BLaER1 treated with 17β-estradiol and CSF1 and Interleukin-3, amounts not matched to agents 10 nM and 100 nM (cell line): ENCODE data around the gene PARL.

Experiments used
- H3K27ac ChIP-seq, 11 experiments: shearing (Covaris generic); formaldehyde crosslinking; 2 replicates each; pipeline ENCODE4 v1.8.1; 2022
- H3K27me3 ChIP-seq, 11 experiments: shearing (Covaris generic); formaldehyde crosslinking; 2 replicates each; pipeline ENCODE4 v1.8.1; 2022
- H3K36me3 ChIP-seq, 11 experiments: shearing (Covaris generic); formaldehyde crosslinking; 2 replicates each; pipeline ENCODE4 v1.8.1; 2022
- H3K4me1 ChIP-seq, 10 experiments: shearing (Covaris generic); formaldehyde crosslinking; 2 replicates each; pipeline ENCODE4 v1.8.1; 2022
- H3K4me2 ChIP-seq, 11 experiments: shearing (Covaris generic); formaldehyde crosslinking; 2 replicates each; pipeline ENCODE4 v1.8.1; 2022
- H3K4me3 ChIP-seq, 10 experiments: shearing (Covaris generic); formaldehyde crosslinking; 2 replicates each; pipeline ENCODE4 v1.8.1; 2022
- H3K9ac ChIP-seq, 11 experiments: shearing (Covaris generic); formaldehyde crosslinking; 2 replicates each; pipeline ENCODE4 v1.8.1; 2022
- H3K9me3 ChIP-seq, 11 experiments: shearing (Covaris generic); formaldehyde crosslinking; replicated peaks in 1 of 11; 2 replicates each; pipeline ENCODE4 v1.8.1; 2022
- H4K20me1 ChIP-seq, 11 experiments: shearing (Covaris generic); formaldehyde crosslinking; 2 replicates each; pipeline ENCODE4 v1.8.1; 2022
- Cebpa-rat ChIP-seq, 11 experiments: shearing (Covaris generic); IDR thresholded peaks; 2 replicates each; pipeline ENCODE4 v1.8.1; 2022

The PARL gene

GRCh38 chr3:183907911-183908331 is 23.2 kb upstream of the PARL start:
- no peaks in the 10 kb centered on the region for H4K20me1 ChIP-seq
- no peak for TF ChIP-seq Cebpa-rat (IDR thresholded peaks at IDR 0.05)
- no peaks in the 10 kb centered on the region for H3K36me3 ChIP-seq
- H3K27me3 ChIP-seq, result no peaks in the 10 kb centered on the region
- no peaks in the 10 kb centered on the region for H3K9me3 ChIP-seq
- H3K4me2 ChIP-seq, result no peak overlapping the region
- no peak overlapping the region for H3K9ac ChIP-seq
- H3K4me3 ChIP-seq, result no peak overlapping the region
- H3K4me1 ChIP-seq, result no peaks in the 10 kb centered on the region
- no peak overlapping the region for H3K27ac ChIP-seq

- TF ChIP-seq Cebpa-rat (IDR thresholded peaks at IDR 0.05), result no peak
- Histone ChIP-seq H3K9me3 (no peaks in the 10 kb centered on the region), H3K27me3 (no peaks in the 10 kb centered on the region), H3K9ac (no peak overlapping the region), H3K27ac (no peak overlapping the region), H3K4me3 (no peak overlapping the region), H4K20me1 (no peaks in the 10 kb centered on the region), H3K4me1 (no peaks in the 10 kb centered on the region), H3K36me3 (no peaks in the 10 kb centered on the region), H3K4me2 (no peak overlapping the region)
Observed at GRCh38 chr3:183907176-183907575, 22.5 kb upstream of the PARL start.

- no peak for TF ChIP-seq Cebpa-rat (IDR thresholded peaks at IDR 0.05)
- Histone ChIP-seq H3K27me3 (no peaks in the 10 kb centered on the region), H3K27ac (no peak overlapping the region), H3K4me1 (no peaks in the 10 kb centered on the region), H3K9me3 (no peaks in the 10 kb centered on the region), H3K4me2 (no peak overlapping the region), H3K9ac (no peak overlapping the region), H4K20me1 (no peaks in the 10 kb centered on the region), H3K4me3 (no peak overlapping the region), H3K36me3 (no peaks in the 10 kb centered on the region)
Observed at GRCh38 chr3:183906234-183906921, 21.7 kb upstream of the PARL start.

GRCh38 chr3:183904833-183905780 is 20.4 kb upstream of the PARL start:
- Histone ChIP-seq H3K9ac (no peak overlapping the region), H3K27ac (no peak overlapping the region), H3K4me3 (no peak overlapping the region), H3K4me2 (no peak overlapping the region), H3K36me3 (no peaks in the 10 kb centered on the region), H3K27me3 (no peaks in the 10 kb centered on the region), H4K20me1 (no peaks in the 10 kb centered on the region), H3K4me1 (no peaks in the 10 kb centered on the region), H3K9me3 (peaks cover 0 to 9% (median 6%) of the 10 kb centered on the region in 11 experiments; a peak in 18 of 22 replicates)
- TF ChIP-seq Cebpa-rat (IDR thresholded peaks at IDR 0.05), result no peak

GRCh38 chr3:183898028-183898431 is 13.3 kb upstream of the PARL start:
- Histone ChIP-seq H3K36me3 (no peaks in the 10 kb centered on the region), H3K27ac (no peak overlapping the region), H3K4me2 (no peak overlapping the region)

GRCh38 chr3:183897606-183898005 is 12.9 kb upstream of the PARL start:
- H3K27me3 ChIP-seq, result no peaks in the 10 kb centered on the region
- no peaks in the 10 kb centered on the region for H4K20me1 ChIP-seq
- TF ChIP-seq Cebpa-rat (IDR thresholded peaks at IDR 0.05), result no peak
- no peaks in the 10 kb centered on the region for H3K36me3 ChIP-seq
- no peak overlapping the region for H3K27ac ChIP-seq
- peaks cover 0 to 19% (median 0%) of the 10 kb centered on the region in 10 experiments; a peak in 10 of 20 replicates for H3K4me1 ChIP-seq
- H3K4me3 ChIP-seq, result no peak overlapping the region
- H3K4me2 ChIP-seq, result no peak overlapping the region
- no peak overlapping the region for H3K9ac ChIP-seq
- peaks cover 0 to 14% (median 12%) of the 10 kb centered on the region in 11 experiments; a peak in 18 of 22 replicates for H3K9me3 ChIP-seq

More at GRCh38 chr3:183898028-183898431, 13.3 kb upstream of the PARL start:
- H3K9ac ChIP-seq, result no peak overlapping the region
- H3K4me3 ChIP-seq, result no peak overlapping the region
- H3K9me3 ChIP-seq, result peaks cover 0 to 14% (median 12%) of the 10 kb centered on the region in 11 experiments; a peak in 18 of 22 replicates
- no peaks in the 10 kb centered on the region for H3K27me3 ChIP-seq
- H4K20me1 ChIP-seq, result no peaks in the 10 kb centered on the region
- no peak for TF ChIP-seq Cebpa-rat (IDR thresholded peaks at IDR 0.05)
- peaks cover 0 to 19% (median 0%) of the 10 kb centered on the region in 10 experiments; a peak in 10 of 20 replicates for H3K4me1 ChIP-seq

- Histone ChIP-seq H3K9me3 (peaks cover 0 to 14% (median 12%) of the 10 kb centered on the region in 11 experiments; a peak in 18 of 22 replicates), H3K4me2 (peak overlapping the region in 4 of 11 experiments; percentile 28 to 52 (median 45); a peak in 6 of 22 replicates)
- TF ChIP-seq Cebpa-rat (IDR thresholded peaks at IDR 0.05), result no peak
Observed at GRCh38 chr3:183896610-183897009, 11.9 kb upstream of the PARL start.

GRCh38 chr3:183896184-183896583 is 11.5 kb upstream of the PARL start:
- Histone ChIP-seq H3K4me1 (peaks cover 0 to 19% (median under 1%) of the 10 kb centered on the region in 10 experiments; a peak in 12 of 20 replicates), H3K9ac (peak overlapping the region in 2 of 11 experiments; percentile 16 to 33; a peak in 2 of 22 replicates), H3K9me3 (peaks cover 0 to 14% (median 12%) of the 10 kb centered on the region in 11 experiments; a peak in 18 of 22 replicates), H3K27ac (no peak overlapping the region), H3K4me3 (no peak overlapping the region), H3K4me2 (peak overlapping the region in 4 of 11 experiments; percentile 28 to 52 (median 45); a peak in 6 of 22 replicates), H4K20me1 (no peaks in the 10 kb centered on the region), H3K27me3 (no peaks in the 10 kb centered on the region), H3K36me3 (no peaks in the 10 kb centered on the region)
- TF ChIP-seq Cebpa-rat (IDR thresholded peaks at IDR 0.05), result no peak

More at GRCh38 chr3:183896610-183897009, 11.9 kb upstream of the PARL start:
- Histone ChIP-seq H3K4me1 (peaks cover 0 to 19% (median 0%) of the 10 kb centered on the region in 10 experiments; a peak in 10 of 20 replicates), H3K27me3 (no peaks in the 10 kb centered on the region), H3K9ac (peak overlapping the region in 1 of 11 experiments; percentile 33; a peak in 2 of 22 replicates), H3K36me3 (no peaks in the 10 kb centered on the region), H3K4me3 (no peak overlapping the region), H4K20me1 (no peaks in the 10 kb centered on the region), H3K27ac (no peak overlapping the region)

GRCh38 chr3:183895774-183896173 is 11.1 kb upstream of the PARL start:
- peak overlapping the region in 2 of 11 experiments; percentile 18 to 52; a peak in 2 of 22 replicates for H3K4me2 ChIP-seq
- peaks cover 0 to 12% (median 12%) of the 10 kb centered on the region in 11 experiments; a peak in 18 of 22 replicates for H3K9me3 ChIP-seq
- no peak overlapping the region for H3K27ac ChIP-seq
- peaks cover 0 to 19% (median 5%) of the 10 kb centered on the region in 10 experiments; a peak in 14 of 20 replicates for H3K4me1 ChIP-seq
- no peak for TF ChIP-seq Cebpa-rat (IDR thresholded peaks at IDR 0.05)
- H3K36me3 ChIP-seq, result no peaks in the 10 kb centered on the region
- H4K20me1 ChIP-seq, result no peaks in the 10 kb centered on the region
- H3K27me3 ChIP-seq, result no peaks in the 10 kb centered on the region
- peak overlapping the region in 2 of 11 experiments; percentile 4 to 16; a peak in 1 of 22 replicates for H3K9ac ChIP-seq
- no peak overlapping the region for H3K4me3 ChIP-seq
